ENCODE results near the gene CCNB3.
"Not testable (repeated sequence)": the region's sequence is repeated elsewhere in the genome, so short reads cannot be mapped to it uniquely, and the experiment has no call there.

CCNB3 gene

DNA sequence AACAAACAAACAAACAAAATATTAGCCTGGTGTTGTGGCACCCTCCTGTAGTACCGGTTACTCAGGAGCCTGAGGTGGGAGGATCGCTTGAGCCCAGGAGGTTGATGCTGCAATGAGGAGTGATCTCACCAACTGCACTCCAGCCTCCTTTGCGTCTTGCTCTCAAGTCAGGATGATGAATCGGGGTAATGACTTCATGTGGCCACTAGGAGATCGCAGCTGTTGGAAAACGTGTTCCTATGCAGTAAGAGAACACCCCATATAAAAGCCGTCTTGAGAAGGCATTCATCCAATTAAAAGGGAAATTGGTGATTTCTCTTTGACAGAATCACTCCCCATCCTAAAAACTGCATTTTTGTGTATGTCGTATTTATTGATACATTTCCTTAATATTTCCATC, 6.9 kb downstream of the CCNB3 start:
- Histone ChIP-seq H3K79me2 (ENCODE audit: low read length) (no peaks in the 10 kb centered on the region), H3K27me3 (replicated peaks; ENCODE audit: insufficient read depth, low read length) (no peaks in the 10 kb centered on the region), H4K20me1 (ENCODE audit: insufficient read depth, low read length) (no peaks in the 10 kb centered on the region), H3K27ac (ENCODE audit: low read length) (no peak overlapping the region), H3K4me1 (ENCODE audit: low read length) (no peaks in the 10 kb centered on the region), H3F3A (ENCODE audit: insufficient read depth, low read length) (no peaks in the 10 kb centered on the region), H3K4me2 (ENCODE audit: low read depth, low read length) (no peak overlapping the region), H3K36me3 (replicated peaks; ENCODE audit: insufficient read depth, low read length) (no peaks in the 10 kb centered on the region), H3K9ac (ENCODE audit: low read length) (no peak overlapping the region), H3K4me3 (ENCODE audit: low read length) (no peak overlapping the region), H2AFZ (ENCODE audit: low read length) (no peak overlapping the region), H3K9me3 (replicated peaks; ENCODE audit: insufficient read depth, low read length) (no peaks in the 10 kb centered on the region), H3K9me2 (replicated peaks; ENCODE audit: insufficient read depth, low read length) (no peaks in the 10 kb centered on the region)
- no peak for TF ChIP-seq EZH2phosphoT487 (IDR thresholded peaks at IDR 0.05; ENCODE audit: low read length)
- DNase-seq = no peak

DNA sequence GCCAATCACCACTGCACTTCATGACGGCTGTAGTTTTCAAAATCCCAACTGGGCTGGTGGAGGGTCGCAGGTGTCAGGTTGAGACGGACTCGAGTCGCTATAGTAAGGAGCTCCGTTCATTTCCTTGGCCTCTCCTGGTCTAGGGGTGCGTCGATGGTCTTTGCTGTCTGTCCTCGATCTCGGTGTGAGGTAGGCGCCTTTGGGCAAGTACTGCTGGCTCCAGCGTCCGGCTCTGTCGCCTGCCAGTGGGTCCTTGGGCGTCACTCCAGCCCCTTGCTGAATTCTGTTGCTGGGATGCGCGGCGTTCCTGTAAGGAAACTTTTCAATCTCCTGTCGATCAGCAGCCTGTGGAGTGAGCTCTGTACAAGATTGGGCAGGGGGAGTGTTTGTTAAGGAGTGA, 76.7 kb downstream of the CCNB3 start:
- Histone ChIP-seq H3K4me3 (ENCODE audit: low read length) (no peak overlapping the region), H3K27me3 (replicated peaks; ENCODE audit: insufficient read depth, low read length) (no peaks in the 10 kb centered on the region), H3K9me2 (replicated peaks; ENCODE audit: insufficient read depth, low read length) (no peaks in the 10 kb centered on the region), H3K4me2 (ENCODE audit: low read depth, low read length) (no peak overlapping the region), H3K79me2 (ENCODE audit: low read length) (no peaks in the 10 kb centered on the region), H2AFZ (ENCODE audit: low read length) (no peak overlapping the region), H3K9me3 (replicated peaks; ENCODE audit: insufficient read depth, low read length) (no peaks in the 10 kb centered on the region), H3K36me3 (replicated peaks; ENCODE audit: insufficient read depth, low read length) (no peaks in the 10 kb centered on the region), H3F3A (ENCODE audit: insufficient read depth, low read length) (no peaks in the 10 kb centered on the region), H3K4me1 (ENCODE audit: low read length) (no peaks in the 10 kb centered on the region), H3K27ac (ENCODE audit: low read length) (no peak overlapping the region), H3K9ac (ENCODE audit: low read length) (no peak overlapping the region), H4K20me1 (ENCODE audit: insufficient read depth, low read length) (no peaks in the 10 kb centered on the region)
- no peak for TF ChIP-seq EZH2phosphoT487 (IDR thresholded peaks at IDR 0.05; ENCODE audit: low read length)
- TF ChIP-seq, protein P1, sequence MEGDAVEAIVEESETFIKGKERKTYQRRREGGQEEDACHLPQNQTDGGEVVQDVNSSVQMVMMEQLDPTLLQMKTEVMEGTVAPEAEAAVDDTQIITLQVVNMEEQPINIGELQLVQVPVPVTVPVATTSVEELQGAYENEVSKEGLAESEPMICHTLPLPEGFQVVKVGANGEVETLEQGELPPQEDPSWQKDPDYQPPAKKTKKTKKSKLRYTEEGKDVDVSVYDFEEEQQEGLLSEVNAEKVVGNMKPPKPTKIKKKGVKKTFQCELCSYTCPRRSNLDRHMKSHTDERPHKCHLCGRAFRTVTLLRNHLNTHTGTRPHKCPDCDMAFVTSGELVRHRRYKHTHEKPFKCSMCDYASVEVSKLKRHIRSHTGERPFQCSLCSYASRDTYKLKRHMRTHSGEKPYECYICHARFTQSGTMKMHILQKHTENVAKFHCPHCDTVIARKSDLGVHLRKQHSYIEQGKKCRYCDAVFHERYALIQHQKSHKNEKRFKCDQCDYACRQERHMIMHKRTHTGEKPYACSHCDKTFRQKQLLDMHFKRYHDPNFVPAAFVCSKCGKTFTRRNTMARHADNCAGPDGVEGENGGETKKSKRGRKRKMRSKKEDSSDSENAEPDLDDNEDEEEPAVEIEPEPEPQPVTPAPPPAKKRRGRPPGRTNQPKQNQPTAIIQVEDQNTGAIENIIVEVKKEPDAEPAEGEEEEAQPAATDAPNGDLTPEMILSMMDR (IDR thresholded peaks at IDR 0.05; ENCODE audit: low read length) = no peak
- no peak for TF ChIP-seq EZH2 (optimal IDR thresholded peaks at IDR 0.05; ENCODE audit: low read depth, low read length)
- no peak for DNase-seq

DNA sequence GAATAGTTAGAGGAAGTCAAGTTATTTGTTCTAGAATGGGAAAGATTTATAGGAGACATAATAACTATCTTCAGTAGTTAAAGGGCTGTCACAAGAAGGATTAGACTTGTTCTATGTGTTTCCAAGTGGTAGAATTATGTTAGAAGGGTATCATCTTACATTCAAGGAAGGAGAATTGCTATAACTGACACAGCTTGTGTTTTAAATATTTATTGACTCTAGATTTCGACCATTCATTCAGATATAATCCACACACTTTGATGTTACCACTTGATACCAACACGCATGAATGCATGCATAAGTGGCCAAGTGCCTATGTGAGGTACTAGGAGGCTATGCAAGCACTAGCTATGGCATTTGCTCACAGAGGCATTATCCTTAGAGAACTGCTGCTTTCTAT, 122.7 kb downstream of the CCNB3 start:
- Histone ChIP-seq H3K4me3 (ENCODE audit: low read length) (no peak overlapping the region), H3K9ac (ENCODE audit: low read length) (no peak overlapping the region), H3F3A (ENCODE audit: insufficient read depth, low read length) (no peaks in the 10 kb centered on the region), H3K9me2 (replicated peaks; ENCODE audit: insufficient read depth, low read length) (no peaks in the 10 kb centered on the region), H3K27ac (ENCODE audit: low read length) (no peak overlapping the region), H3K4me1 (ENCODE audit: low read length) (no peaks in the 10 kb centered on the region), H3K36me3 (replicated peaks; ENCODE audit: insufficient read depth, low read length) (no peaks in the 10 kb centered on the region), H3K4me2 (ENCODE audit: low read depth, low read length) (no peak overlapping the region), H3K27me3 (replicated peaks; ENCODE audit: insufficient read depth, low read length) (no peaks in the 10 kb centered on the region), H3K79me2 (ENCODE audit: low read length) (no peaks in the 10 kb centered on the region), H2AFZ (ENCODE audit: low read length) (no peak overlapping the region), H4K20me1 (ENCODE audit: insufficient read depth, low read length) (no peaks in the 10 kb centered on the region), H3K9me3 (replicated peaks; ENCODE audit: insufficient read depth, low read length) (no peaks in the 10 kb centered on the region)
- TF ChIP-seq, protein P1 (IDR thresholded peaks at IDR 0.05; ENCODE audit: low read length) = no peak
- TF ChIP-seq EZH2phosphoT487 (IDR thresholded peaks at IDR 0.05; ENCODE audit: low read length) (no peak), EZH2 (optimal IDR thresholded peaks at IDR 0.05; ENCODE audit: low read depth, low read length) (no peak)
- DNase-seq = no peak

DNA sequence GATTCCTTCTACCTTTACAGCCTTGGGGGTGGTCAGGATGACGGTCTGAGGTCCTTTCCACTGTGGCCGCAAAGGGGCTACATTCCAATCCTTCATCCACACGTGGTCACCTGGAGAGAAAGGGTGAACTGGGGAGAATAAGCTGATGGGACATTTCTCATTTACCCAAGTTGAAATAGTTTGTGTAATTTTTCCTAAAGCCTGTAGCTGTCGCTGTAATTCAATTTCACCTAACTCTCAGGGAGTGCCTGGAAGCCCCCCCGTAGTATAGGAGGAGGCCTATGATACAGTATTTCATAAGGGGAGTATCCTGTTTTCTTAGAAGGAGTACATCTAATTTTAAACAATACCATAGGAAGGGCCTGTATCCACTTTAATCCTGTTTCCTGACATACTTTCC, 128.1 kb downstream of the CCNB3 start:
- not testable (repeated sequence) for DNase-seq; H3K9ac ChIP-seq (ENCODE audit: low read length); H3K36me3 ChIP-seq (replicated peaks; ENCODE audit: insufficient read depth, low read length); H3F3A ChIP-seq (ENCODE audit: insufficient read depth, low read length); H2AFZ ChIP-seq (ENCODE audit: low read length); H3K79me2 ChIP-seq (ENCODE audit: low read length); H4K20me1 ChIP-seq (ENCODE audit: insufficient read depth, low read length); H3K9me3 ChIP-seq (replicated peaks; ENCODE audit: insufficient read depth, low read length); H3K27me3 ChIP-seq (replicated peaks; ENCODE audit: insufficient read depth, low read length); H3K4me3 ChIP-seq (ENCODE audit: low read length); H3K4me1 ChIP-seq (ENCODE audit: low read length); H3K4me2 ChIP-seq (ENCODE audit: low read depth, low read length); H3K9me2 ChIP-seq (replicated peaks; ENCODE audit: insufficient read depth, low read length); H3K27ac ChIP-seq (ENCODE audit: low read length)

All from MM.1S (cell line).